Upper lobe of left lung (tissue), 4 donors: ENCODE results near the gene KCNAB2.

Experiments used
- EP300 ChIP-seq, 4 donors: sonication (generic); formaldehyde crosslinking; IDR thresholded peaks; one replicate each; pipeline ENCODE4 v1.5.1; 2017; ENCODE audit warnings: antibody characterized with exemption in 4 of 4, control low read depth in 2 of 4
- POLR2A ChIP-seq, 4 donors: fragments of 450-650 bp; IDR thresholded peaks; one replicate each; pipeline ENCODE4 v1.5.1; 2016 to 2017; ENCODE audit warnings: antibody characterized with exemption in 4 of 4, mild to moderate bottlenecking in 2 of 4
- POLR2AphosphoS5 ChIP-seq, 2 donors: sonication (generic); formaldehyde crosslinking; IDR thresholded peaks; one replicate each; pipeline ENCODE4 v1.5.1; 2017; ENCODE audit warnings: antibody characterized with exemption in 2 of 2
- TF ChIP-seq, protein P1 (sequence below), 6 experiments: fragments of 450-650 bp in 4 of 6; fragments of 200-600 bp in 2 of 6; sonication (generic) in 2 of 6; IDR thresholded peaks; one replicate each; pipeline ENCODE4 v1.5.1; 2016 to 2019; ENCODE audit warnings: antibody characterized with exemption in 6 of 6

DNA sequence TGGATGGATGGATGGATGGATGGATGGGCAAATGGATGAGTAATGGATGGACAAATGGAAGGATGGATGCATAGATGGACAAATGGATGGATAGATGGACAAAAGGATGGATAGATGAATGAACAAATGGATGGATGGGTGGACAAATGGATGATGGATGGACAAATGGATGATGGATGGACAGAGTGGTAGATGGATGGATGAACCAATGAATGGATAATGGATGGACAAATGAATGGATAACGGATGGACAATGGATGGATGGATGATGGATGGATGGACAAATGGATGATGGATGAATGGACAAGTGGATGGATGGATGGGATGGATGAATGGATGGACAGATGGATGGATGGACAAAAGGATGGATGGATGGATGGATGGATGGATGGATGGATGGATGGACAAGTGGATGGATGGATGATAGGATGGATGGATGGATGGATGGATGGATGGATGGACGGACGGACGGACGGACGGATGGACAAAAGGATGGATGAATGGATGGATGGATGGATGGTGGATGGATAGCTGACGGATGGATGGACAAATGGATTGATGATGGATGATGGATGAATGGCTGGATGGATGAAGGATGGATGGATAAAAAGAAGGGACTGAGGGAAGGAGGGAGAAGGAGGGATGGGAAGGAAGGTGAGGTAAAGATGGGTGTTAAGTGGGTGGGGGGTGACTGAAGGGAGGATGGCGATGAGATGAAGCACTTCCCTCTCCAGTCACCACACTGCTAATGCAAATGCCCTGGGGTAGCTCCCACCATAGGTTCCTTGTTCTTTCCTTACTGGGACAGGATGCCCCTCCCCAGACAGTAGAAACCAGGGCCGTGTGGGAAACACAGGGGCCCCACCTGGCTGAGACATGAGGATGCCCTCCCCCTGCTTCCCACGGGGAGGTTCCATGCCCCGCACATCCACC is 104.6 kb downstream of the KCNAB2 start:
- TF ChIP-seq, protein P1, sequence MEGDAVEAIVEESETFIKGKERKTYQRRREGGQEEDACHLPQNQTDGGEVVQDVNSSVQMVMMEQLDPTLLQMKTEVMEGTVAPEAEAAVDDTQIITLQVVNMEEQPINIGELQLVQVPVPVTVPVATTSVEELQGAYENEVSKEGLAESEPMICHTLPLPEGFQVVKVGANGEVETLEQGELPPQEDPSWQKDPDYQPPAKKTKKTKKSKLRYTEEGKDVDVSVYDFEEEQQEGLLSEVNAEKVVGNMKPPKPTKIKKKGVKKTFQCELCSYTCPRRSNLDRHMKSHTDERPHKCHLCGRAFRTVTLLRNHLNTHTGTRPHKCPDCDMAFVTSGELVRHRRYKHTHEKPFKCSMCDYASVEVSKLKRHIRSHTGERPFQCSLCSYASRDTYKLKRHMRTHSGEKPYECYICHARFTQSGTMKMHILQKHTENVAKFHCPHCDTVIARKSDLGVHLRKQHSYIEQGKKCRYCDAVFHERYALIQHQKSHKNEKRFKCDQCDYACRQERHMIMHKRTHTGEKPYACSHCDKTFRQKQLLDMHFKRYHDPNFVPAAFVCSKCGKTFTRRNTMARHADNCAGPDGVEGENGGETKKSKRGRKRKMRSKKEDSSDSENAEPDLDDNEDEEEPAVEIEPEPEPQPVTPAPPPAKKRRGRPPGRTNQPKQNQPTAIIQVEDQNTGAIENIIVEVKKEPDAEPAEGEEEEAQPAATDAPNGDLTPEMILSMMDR (IDR thresholded peaks at IDR 0.05): no peak
- TF ChIP-seq POLR2A (IDR thresholded peaks at IDR 0.05): no peak
- no peak for TF ChIP-seq POLR2AphosphoS5 (IDR thresholded peaks at IDR 0.05)
- no peak for TF ChIP-seq EP300 (IDR thresholded peaks at IDR 0.05)
